NT2/D1 (cell line): ENCODE results near the gene TAF11L13.

ENCODE experiments used
- SUZ12 ChIP-seq: IDR thresholded peaks from 2 replicates; pipeline ENCODE4 v1.6.1; 2011; ENCODE audit not compliant: insufficient read length, insufficient read depth; ENCODE audit errors: extremely low read depth
- YY1 ChIP-seq: IDR thresholded peaks from 2 replicates; pipeline ENCODE4 v1.6.1; 2011; ENCODE audit not compliant: insufficient read length, insufficient read depth
- ZNF274 ChIP-seq: IDR thresholded peaks from 2 replicates; pipeline ENCODE4 v1.6.1; 2011; ENCODE audit warnings: mild to moderate bottlenecking, low read depth, low read length

DNA sequence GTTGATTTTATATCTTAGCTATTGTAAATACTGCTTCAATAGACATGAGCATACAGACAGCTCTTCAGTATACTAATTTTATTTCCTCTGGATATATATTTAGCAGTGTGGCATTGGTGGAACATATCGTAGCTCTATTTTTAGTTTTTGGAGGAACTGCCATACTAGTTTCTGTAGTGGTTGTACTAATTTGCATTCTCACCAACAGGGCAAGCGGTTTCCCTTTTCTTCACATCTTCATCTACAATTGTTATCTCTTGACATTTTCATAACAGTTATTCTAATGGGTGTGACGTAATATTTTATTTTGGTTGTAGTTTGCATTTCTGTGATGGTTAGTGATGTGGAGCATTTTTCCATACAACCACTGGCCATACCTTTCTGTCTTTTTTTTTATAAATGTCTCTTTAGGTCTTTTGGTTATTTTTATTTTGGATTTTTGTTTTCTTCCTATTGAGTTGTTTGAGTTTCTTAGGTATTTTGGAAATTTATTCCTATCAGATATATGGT lies 34.9 kb downstream of the TAF11L13 start:
- TF ChIP-seq ZNF274 (no peak), YY1 (no peak), SUZ12 (no peak)
